ENCODE results near the gene GNA15.

Gene GNA15

GRCh38 chr19:3175781-3176714 lies 40.2 kb downstream of the GNA15 start:
- peak; percentile 88 for DNase-seq (ENCODE audit: low read depth)

- peak; percentile 70 for DNase-seq (ENCODE audit: low read depth)
Measured at GRCh38 chr19:3176715-3177501, 41.1 kb downstream of the GNA15 start.

GRCh38 chr19:3178377-3178972 lies 42.6 kb downstream of the GNA15 start, which contains the start of gene S1PR4:
TSS of gene S1PR4 (plus strand) at chr19:3178769. CDS start at chr19:3178793, 24 bp downstream.
- no peak for DNase-seq (ENCODE audit: low read depth)

DNA sequence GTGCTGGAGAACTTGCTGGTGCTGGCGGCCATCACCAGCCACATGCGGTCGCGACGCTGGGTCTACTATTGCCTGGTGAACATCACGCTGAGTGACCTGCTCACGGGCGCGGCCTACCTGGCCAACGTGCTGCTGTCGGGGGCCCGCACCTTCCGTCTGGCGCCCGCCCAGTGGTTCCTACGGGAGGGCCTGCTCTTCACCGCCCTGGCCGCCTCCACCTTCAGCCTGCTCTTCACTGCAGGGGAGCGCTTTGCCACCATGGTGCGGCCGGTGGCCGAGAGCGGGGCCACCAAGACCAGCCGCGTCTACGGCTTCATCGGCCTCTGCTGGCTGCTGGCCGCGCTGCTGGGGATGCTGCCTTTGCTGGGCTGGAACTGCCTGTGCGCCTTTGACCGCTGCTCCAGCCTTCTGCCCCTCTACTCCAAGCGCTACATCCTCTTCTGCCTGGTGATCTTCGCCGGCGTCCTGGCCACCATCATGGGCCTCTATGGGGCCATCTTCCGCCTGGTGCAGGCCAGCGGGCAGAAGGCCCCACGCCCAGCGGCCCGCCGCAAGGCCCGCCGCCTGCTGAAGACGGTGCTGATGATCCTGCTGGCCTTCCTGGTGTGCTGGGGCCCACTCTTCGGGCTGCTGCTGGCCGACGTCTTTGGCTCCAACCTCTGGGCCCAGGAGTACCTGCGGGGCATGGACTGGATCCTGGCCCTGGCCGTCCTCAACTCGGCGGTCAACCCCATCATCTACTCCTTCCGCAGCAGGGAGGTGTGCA lies 43.3 kb downstream of the GNA15 start:
- DNase-seq (ENCODE audit: low read depth): no peak

GRCh38 chr19:3179739-3180293 lies 44.0 kb downstream of the GNA15 start:
- no peak for DNase-seq (ENCODE audit: low read depth)

- no peak for DNase-seq (ENCODE audit: low read depth)
Measured at GRCh38 chr19:3183721-3184641, 48.1 kb downstream of the GNA15 start.

- DNase-seq (ENCODE audit: low read depth): no peak
Measured at GRCh38 chr19:3184847-3185460, 49.1 kb downstream of the GNA15 start.

- DNase-seq (ENCODE audit: low read depth): peak; percentile 95
Measured at GRCh38 chr19:3185461-3186159, 49.8 kb downstream of the GNA15 start, which contains the start of gene NCLN. TSS of gene NCLN (plus strand) at chr19:3185930. CDS start at chr19:3186031, 101 bp downstream.

GRCh38 chr19:3186160-3186688 lies 50.4 kb downstream of the GNA15 start:
- peak; percentile 14 for DNase-seq (ENCODE audit: low read depth)

DNA sequence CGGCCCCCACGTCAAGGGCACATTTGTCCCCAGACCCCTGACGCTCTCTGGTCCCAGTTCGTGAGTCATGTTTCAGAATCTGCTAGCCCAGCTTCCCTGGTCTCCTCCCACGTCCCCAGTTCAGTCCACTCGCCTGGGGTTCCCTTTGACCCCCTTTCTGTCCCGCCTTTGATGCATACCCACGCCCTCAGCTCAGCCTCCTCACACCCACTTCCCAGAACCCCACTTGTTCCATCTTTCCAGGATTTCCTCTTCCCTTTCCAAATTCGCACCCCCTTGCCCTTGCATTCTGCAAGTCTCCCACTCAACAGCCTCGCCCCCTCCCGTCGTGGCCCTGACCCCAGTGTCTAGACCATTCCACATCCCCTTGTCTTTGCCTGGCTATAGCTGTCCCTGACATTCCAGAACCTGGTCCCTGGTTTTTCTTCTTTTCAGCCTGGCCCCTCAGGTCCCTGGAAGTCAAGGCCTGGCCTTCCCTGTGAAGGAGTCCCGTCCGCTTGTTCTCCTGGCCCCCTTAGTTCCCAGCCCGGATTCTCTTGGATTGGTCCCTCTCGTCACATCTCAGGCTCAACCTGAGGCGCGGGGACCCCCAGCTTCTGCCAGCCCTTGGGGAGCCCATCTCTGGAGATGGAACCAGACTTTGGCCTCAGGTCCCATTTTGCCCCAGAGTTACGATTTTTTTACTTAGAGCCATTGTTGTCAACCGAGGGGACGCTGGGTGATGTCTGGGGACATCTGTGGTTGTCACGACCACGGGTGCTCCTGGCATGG lies 51.2 kb downstream of the GNA15 start:
- DNase-seq (ENCODE audit: low read depth): no peak

GRCh38 chr19:3187662-3188511 lies 52.1 kb downstream of the GNA15 start:
- DNase-seq (ENCODE audit: low read depth): no peak

GRCh38 chr19:3188627-3189596 lies 53.1 kb downstream of the GNA15 start:
- no peak for DNase-seq (ENCODE audit: low read depth)

- DNase-seq (ENCODE audit: low read depth): no peak
Measured at GRCh38 chr19:3189702-3190469, 54.1 kb downstream of the GNA15 start.

- no peak for DNase-seq (ENCODE audit: low read depth)
Measured at GRCh38 chr19:3190470-3190770, 54.6 kb downstream of the GNA15 start.
